Measurements from ENCODE around the gene ODR4.
"Not testable (repeated sequence)": the region's sequence is repeated elsewhere in the genome, so short reads cannot be mapped to it uniquely, and the experiment has no call there.

The ODR4 gene

GRCh38 chr1:186463511-186463910 is 87.9 kb downstream of the ODR4 start:
- no peaks in the 10 kb centered on the region for H3K9me3 ChIP-seq (ENCODE audit: low read depth, low read length)
- H3K9ac ChIP-seq (ENCODE audit: insufficient read length), result no peak overlapping the region
- H3K4me3 ChIP-seq, result no peak overlapping the region
- DNase-seq (ENCODE audit: low read depth, low spot score), result no peak
- TF ChIP-seq POLR2AphosphoS5 (IDR thresholded peaks at IDR 0.05; ENCODE audit: borderline replicate concordance, low read depth, low read length) (no peak), EZH2 (IDR thresholded peaks at IDR 0.05) (no peak), FOXP2 (optimal IDR thresholded peaks at IDR 0.05; ENCODE audit: control extremely low read depth, extremely low read length, insufficient read depth) (no peak)
- H3K27ac ChIP-seq, result no peak overlapping the region
- H3K36me3 ChIP-seq (ENCODE audit: insufficient read depth, low read length), result no peaks in the 10 kb centered on the region

GRCh38 chr1:186463926-186464325 is 88.3 kb downstream of the ODR4 start:
- no peak overlapping the region for H3K27ac ChIP-seq
- no peak for DNase-seq (ENCODE audit: low read depth, low spot score)
- no peak overlapping the region for H3K4me3 ChIP-seq
- no peak for TF ChIP-seq POLR2AphosphoS5 (IDR thresholded peaks at IDR 0.05; ENCODE audit: borderline replicate concordance, low read depth, low read length)
- no peak for TF ChIP-seq EZH2 (IDR thresholded peaks at IDR 0.05)
- no peak for TF ChIP-seq FOXP2 (optimal IDR thresholded peaks at IDR 0.05; ENCODE audit: control extremely low read depth, extremely low read length, insufficient read depth)
- H3K36me3 ChIP-seq (ENCODE audit: insufficient read depth, low read length), result no peaks in the 10 kb centered on the region
- no peak overlapping the region for H3K9ac ChIP-seq (ENCODE audit: insufficient read length)
- H3K9me3 ChIP-seq (ENCODE audit: low read depth, low read length), result no peaks in the 10 kb centered on the region

GRCh38 chr1:186465491-186465890 is 89.9 kb downstream of the ODR4 start:
- not testable (repeated sequence) for H3K36me3 ChIP-seq (ENCODE audit: insufficient read depth, low read length); H3K27ac ChIP-seq; H3K9ac ChIP-seq (ENCODE audit: insufficient read length); H3K4me3 ChIP-seq; H3K9me3 ChIP-seq (ENCODE audit: low read depth, low read length); DNase-seq (ENCODE audit: low read depth, low spot score)

- H3K9ac ChIP-seq (ENCODE audit: insufficient read length), result no peak overlapping the region
- no peak for TF ChIP-seq POLR2AphosphoS5 (IDR thresholded peaks at IDR 0.05; ENCODE audit: borderline replicate concordance, low read depth, low read length)
- TF ChIP-seq FOXP2 (optimal IDR thresholded peaks at IDR 0.05; ENCODE audit: control extremely low read depth, extremely low read length, insufficient read depth), result no peak
- no peak for TF ChIP-seq EZH2 (IDR thresholded peaks at IDR 0.05)
- DNase-seq (ENCODE audit: low read depth, low spot score), result no peak
- H3K27ac ChIP-seq, result no peak overlapping the region
- no peaks in the 10 kb centered on the region for H3K36me3 ChIP-seq (ENCODE audit: insufficient read depth, low read length)
- H3K9me3 ChIP-seq (ENCODE audit: low read depth, low read length), result no peaks in the 10 kb centered on the region
- no peak overlapping the region for H3K4me3 ChIP-seq
These were observed 90.3 kb downstream of the ODR4 start for GRCh38 chr1:186465946-186466345.
